GM12878 (cell line): ENCODE data around the gene ABCA2. TPM values are rescaled to one million over a fixed set of nuclear protein-coding genes. Genes with fewer than 3 reads are reported as not detected.

ENCODE experiments used
- BCL11A ChIP-seq: IDR thresholded peaks from 2 replicates; pipeline ENCODE4 v1.6.1; 2011; ENCODE audit warnings: low read depth, low read length
- CEBPZ ChIP-seq: fragments of 150-350 bp; IDR thresholded peaks from 2 replicates; pipeline ENCODE4 v1.6.1; 2016; ENCODE audit warnings: low read depth, low read length
- E4F1 ChIP-seq: fragments of 450-650 bp; IDR thresholded peaks from 2 replicates; pipeline ENCODE4 v1.6.1; 2018; ENCODE audit warnings: borderline replicate concordance, mild to moderate bottlenecking; ENCODE audit not compliant: partially characterized antibody
- FOS ChIP-seq: IDR thresholded peaks from 3 replicates; pipeline ENCODE4 v1.6.1; 2011; ENCODE audit warnings: borderline replicate concordance; ENCODE audit not compliant: insufficient read length; ENCODE audit errors: extremely low read depth
- HDGF ChIP-seq: fragments of 450-650 bp; IDR thresholded peaks from 2 replicates; pipeline ENCODE4 v1.6.1; 2016; ENCODE audit warnings: antibody characterized with exemption
- JUND ChIP-seq: IDR thresholded peaks from 2 replicates; pipeline ENCODE4 v1.6.1; 2012; ENCODE audit warnings: low read depth, mild to moderate bottlenecking, low read length, improper control_type of control experiment, moderate library complexity
- PRDM15 ChIP-seq: fragments of 450-650 bp; formaldehyde crosslinking; IDR thresholded peaks from 2 replicates; pipeline ENCODE4 v1.4.0; 2020; ENCODE audit warnings: mild to moderate bottlenecking, moderate library complexity
- SUZ12 ChIP-seq: fragments of 200-600 bp; sonication (generic); IDR thresholded peaks from one replicate; pipeline ENCODE4 v1.6.1; 2018; ENCODE audit warnings: antibody characterized with exemption, mild to moderate bottlenecking; ENCODE audit not compliant: unreplicated experiment
- WRNIP1 ChIP-seq: IDR thresholded peaks from 2 replicates; pipeline ENCODE4 v1.6.1; 2011; ENCODE audit warnings: low read depth, low read length, improper control_type of control experiment, borderline replicate concordance
- ZBTB4 ChIP-seq: fragments of 450-650 bp; formaldehyde crosslinking; IDR thresholded peaks from 2 replicates; pipeline ENCODE4 v1.4.0; 2022; ENCODE audit warnings: mild to moderate bottlenecking, moderate library complexity
- ZNF687 ChIP-seq: fragments of 450-650 bp; IDR thresholded peaks from 2 replicates; pipeline ENCODE4 v1.6.1; 2017; ENCODE audit warnings: mild to moderate bottlenecking, moderate library complexity
- polyA plus RNA-seq, 11 experiments: library from polyadenylated mRNA; depleted of rRNA in 4 of 11; unstranded in 6 of 11; stranded (reverse) in 5 of 11; fragments of >200 nt; fragmentation: Nextera tagmentation in 4 of 11; fragmentation: Illumina TruSeq in 1 of 11; extraction: Ambion mirVana in 4 of 11; extraction: Trizol in 1 of 11; gene quantifications; 1 replicate in 1 of 11; 2 replicates in 10 of 11; pipeline versions ENCODE4 v1.2.1 to v1.2.3, GENCODE V29; 2011 to 2016; ENCODE audit warnings: inconsistent platforms in 2 of 11, missing spikeins in 2 of 11, low read depth in 1 of 11
- total RNA-seq, 4 experiments: library from RNA; depleted of rRNA in 3 of 4; stranded (reverse); fragments of >200 nt in 3 of 4; fragmentation: Illumina TruSeq in 1 of 4; extraction: Trizol in 1 of 4; gene quantifications; 2 replicates each; pipeline versions ENCODE4 v1.2.1 to v1.2.3, GENCODE V29; 2013 to 2021

ABCA2 gene
- total and polyA plus RNA-seq, 10 of the 15 experiments (the other 5 are each of a cell fraction or from before 2014, with no cell fraction given), result 0.13 to 2.6 (median 0.71) TPM; not detected in 2

GRCh38 chr9:137074657-137075274, 46.7 kb upstream of the ABCA2 start (continued):
- TF ChIP-seq WRNIP1, result no peak
- no peak for TF ChIP-seq E4F1
- peak; percentile 78 for TF ChIP-seq PRDM15 (CRISPR knock-in tag)
- peak; percentile 80; the same call in 1 of the 2 replicates for TF ChIP-seq ZBTB4 (CRISPR knock-in tag)
- no peak for TF ChIP-seq SUZ12
- TF ChIP-seq ZNF687, result peak; percentile 97
- TF ChIP-seq CEBPZ, result no peak
- no peak for TF ChIP-seq JUND
- no peak for TF ChIP-seq BCL11A
- no peak for TF ChIP-seq FOS
- TF ChIP-seq HDGF, result peak; percentile 84
